ENCODE data around the gene TNNT2. TPM values are rescaled to one million over a fixed set of nuclear protein-coding genes. Genes with fewer than 3 reads are reported as not detected.

The TNNT2 gene
- total RNA-seq, 1 experiment from 2014 or later = 0.45 TPM

- no peak for DNase-seq (ENCODE audit: low spot score)
Observed at GRCh38 chr1:201334325-201335173, 42.9 kb downstream of the TNNT2 start.

GRCh38 chr1:201332616-201333335 lies 44.7 kb downstream of the TNNT2 start:
- DNase-seq (ENCODE audit: low spot score) = no peak

- no peak for DNase-seq (ENCODE audit: low spot score)
Observed at GRCh38 chr1:201332021-201332420, 45.5 kb downstream of the TNNT2 start.

- no peak for DNase-seq (ENCODE audit: low spot score)
Observed at GRCh38 chr1:201331166-201331565, 46.3 kb downstream of the TNNT2 start.

- DNase-seq (ENCODE audit: low spot score) = no peak
Observed at GRCh38 chr1:201330541-201330940, 46.9 kb downstream of the TNNT2 start.

GRCh38 chr1:201329801-201330200 lies 47.7 kb downstream of the TNNT2 start:
- DNase-seq (ENCODE audit: low spot score) = no peak

GRCh38 chr1:201329286-201329685 lies 48.2 kb downstream of the TNNT2 start:
- DNase-seq (ENCODE audit: low spot score) = no peak

- DNase-seq (ENCODE audit: low spot score) = no peak
Observed at GRCh38 chr1:201328576-201328975, 48.9 kb downstream of the TNNT2 start.

GRCh38 chr1:201327687-201328240 lies 49.7 kb downstream of the TNNT2 start:
- DNase-seq (ENCODE audit: low spot score) = no peak

- DNase-seq (ENCODE audit: low spot score) = no peak
Observed at GRCh38 chr1:201326710-201327109, 50.8 kb downstream of the TNNT2 start.

GRCh38 chr1:201325678-201326060 lies 51.8 kb downstream of the TNNT2 start:
- DNase-seq (ENCODE audit: low spot score) = no peak

GRCh38 chr1:201324821-201325677 lies 52.4 kb downstream of the TNNT2 start:
- DNase-seq (ENCODE audit: low spot score) = no peak

GRCh38 chr1:201324306-201324705 lies 53.2 kb downstream of the TNNT2 start:
- DNase-seq (ENCODE audit: low spot score) = no peak

GRCh38 chr1:201322653-201323510 lies 54.6 kb downstream of the TNNT2 start:
- no peak for DNase-seq (ENCODE audit: low spot score)

- no peak for DNase-seq (ENCODE audit: low spot score)
Observed at GRCh38 chr1:201321826-201322390, 55.6 kb downstream of the TNNT2 start.

GRCh38 chr1:201320168-201320788 lies 57.2 kb downstream of the TNNT2 start:
- no peak for DNase-seq (ENCODE audit: low spot score)

- DNase-seq (ENCODE audit: low spot score) = no peak
Observed at GRCh38 chr1:201319631-201320030, 57.8 kb downstream of the TNNT2 start.

GRCh38 chr1:201318504-201319340 lies 58.8 kb downstream of the TNNT2 start:
- DNase-seq (ENCODE audit: low spot score) = no peak

- DNase-seq (ENCODE audit: low spot score) = no peak
Observed at GRCh38 chr1:201317551-201317950, 59.9 kb downstream of the TNNT2 start.

All from A172 (cell line).